Measurements from ENCODE around the gene TRIM62.
"Not testable (repeated sequence)": the region's sequence is repeated elsewhere in the genome, so short reads cannot be mapped to it uniquely, and the experiment has no call there.

Gene TRIM62

DNA sequence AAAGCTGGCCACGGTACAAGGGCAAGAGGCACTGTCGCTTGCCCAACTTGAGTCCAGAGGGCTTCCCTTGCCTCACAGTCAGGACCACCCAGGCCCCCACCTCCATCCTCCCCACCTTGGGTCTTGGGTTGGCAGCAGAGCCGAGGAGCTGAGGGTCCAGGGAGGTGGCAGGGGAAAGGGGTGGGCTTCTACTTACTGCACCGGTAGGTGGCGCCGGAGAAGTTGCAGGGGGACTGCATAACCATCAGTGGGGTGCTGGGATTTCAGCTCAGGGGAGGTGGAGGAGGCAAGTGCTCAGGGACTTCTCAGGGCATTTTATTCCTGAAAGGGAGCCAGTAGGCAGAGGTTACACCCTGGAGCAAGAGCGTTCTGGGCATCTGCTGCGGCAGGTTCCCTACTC, 44.0 kb downstream of the TRIM62 start:
- no peak for DNase-seq (ENCODE audit: low read depth in 2 of 2)

DNA sequence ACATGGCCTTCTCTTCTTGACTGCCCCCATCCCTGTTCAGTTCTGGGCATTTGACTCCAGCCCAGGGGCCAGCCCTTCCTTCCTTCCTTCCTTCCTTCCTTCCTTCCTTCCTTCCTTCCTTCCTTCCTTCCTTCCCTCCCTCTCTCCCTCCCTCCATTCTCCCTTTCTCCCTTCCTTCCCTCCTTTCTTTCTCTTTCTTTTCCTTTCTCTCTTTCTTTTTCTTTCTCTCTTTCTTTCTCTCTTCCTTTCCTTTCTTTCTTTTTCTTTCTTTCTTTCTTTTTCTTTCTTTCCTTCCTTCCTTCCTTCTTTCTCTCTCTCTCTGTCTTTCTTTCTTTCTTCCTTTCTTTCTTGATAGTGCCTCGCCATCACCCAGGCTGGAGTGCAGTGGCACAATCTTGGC, 45.8 kb downstream of the TRIM62 start:
- not testable (repeated sequence) for DNase-seq (ENCODE audit: low read depth in 2 of 2)

- no peak for DNase-seq (ENCODE audit: low read depth in 2 of 2)
These were observed 48.3 kb downstream of the TRIM62 start for GRCh38 chr1:33133478-33134105.

- DNase-seq (ENCODE audit: low read depth in 2 of 2), result no peak
These were observed 49.3 kb downstream of the TRIM62 start for GRCh38 chr1:33132549-33132948.

DNA sequence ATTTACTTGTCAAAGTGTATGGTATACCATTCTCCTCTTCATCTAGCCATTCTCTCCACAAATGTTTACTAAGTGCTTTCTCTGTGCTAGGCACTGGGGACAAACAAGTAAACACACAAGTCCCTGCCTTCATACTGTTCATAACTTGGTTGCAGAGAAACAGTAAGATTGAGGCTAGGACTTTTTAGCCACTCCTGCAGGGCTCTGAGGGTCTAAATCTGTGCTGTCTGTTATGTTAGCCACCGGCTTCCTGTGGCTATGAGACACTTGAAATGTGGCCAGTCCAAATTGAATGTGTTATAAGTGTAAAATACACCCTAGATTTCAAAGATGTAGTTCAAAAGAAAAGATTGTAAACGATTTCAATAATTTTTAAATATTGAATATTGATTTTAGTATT, 50.7 kb downstream of the TRIM62 start:
- no peak for DNase-seq (ENCODE audit: low read depth in 2 of 2)

- DNase-seq (ENCODE audit: low read depth in 2 of 2), result peak in 1 of 2 donors; percentile 27
These were observed 51.5 kb downstream of the TRIM62 start for GRCh38 chr1:33130297-33130696.

DNA sequence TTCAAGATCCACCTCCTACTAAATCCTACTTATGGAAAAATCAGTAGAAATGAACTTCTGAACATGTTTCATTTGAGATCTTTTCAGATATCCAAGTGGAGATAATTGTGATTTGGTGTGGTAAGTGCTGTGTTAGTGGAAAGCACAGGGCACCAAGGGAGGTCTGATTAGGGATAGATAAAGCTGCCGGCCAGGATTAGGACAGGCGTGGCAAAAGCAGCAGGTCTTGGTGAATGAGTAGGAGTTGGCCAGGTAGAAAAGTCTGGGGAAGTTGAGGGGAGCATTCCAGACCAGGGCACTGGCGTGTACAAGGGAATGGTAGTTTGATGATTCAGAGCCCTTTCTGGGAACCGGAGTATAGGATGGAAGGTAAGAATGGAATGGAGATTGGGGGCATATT, 53.1 kb downstream of the TRIM62 start:
- DNase-seq (ENCODE audit: low read depth in 2 of 2), result no peak

GRCh38 chr1:33127001-33127823, 54.6 kb downstream of the TRIM62 start:
- peak; percentile 98 to 99 for DNase-seq (ENCODE audit: low read depth in 2 of 2)

DNA sequence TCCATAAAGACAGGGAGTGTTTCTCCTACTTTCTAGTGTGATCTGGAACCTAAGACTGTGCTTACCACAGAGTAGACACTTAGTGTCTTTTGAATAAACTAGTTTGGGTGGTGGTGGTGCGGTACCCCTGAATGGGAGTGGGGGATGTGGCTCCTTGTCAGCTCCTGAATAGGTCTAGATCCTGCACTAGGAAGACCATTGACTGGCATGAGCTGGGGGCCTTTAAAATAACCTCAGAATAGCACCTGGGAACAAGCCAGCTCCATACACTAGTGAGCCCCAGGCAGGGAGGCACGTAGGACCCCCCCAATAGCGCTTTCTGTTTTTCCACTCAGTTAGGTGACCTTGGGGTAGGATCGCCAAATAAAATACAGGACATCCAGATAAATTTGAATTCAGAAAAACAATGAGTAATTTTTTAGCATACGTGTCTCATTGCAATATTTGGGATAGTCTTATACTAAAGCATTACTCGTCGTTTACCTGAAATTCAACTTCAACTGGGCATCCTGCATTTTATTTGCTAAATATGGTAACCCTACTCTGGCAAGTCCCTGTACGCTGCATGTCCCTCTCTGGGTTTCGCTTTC, 55.3 kb downstream of the TRIM62 start:
- no peak for DNase-seq (ENCODE audit: low read depth in 2 of 2)

DNA sequence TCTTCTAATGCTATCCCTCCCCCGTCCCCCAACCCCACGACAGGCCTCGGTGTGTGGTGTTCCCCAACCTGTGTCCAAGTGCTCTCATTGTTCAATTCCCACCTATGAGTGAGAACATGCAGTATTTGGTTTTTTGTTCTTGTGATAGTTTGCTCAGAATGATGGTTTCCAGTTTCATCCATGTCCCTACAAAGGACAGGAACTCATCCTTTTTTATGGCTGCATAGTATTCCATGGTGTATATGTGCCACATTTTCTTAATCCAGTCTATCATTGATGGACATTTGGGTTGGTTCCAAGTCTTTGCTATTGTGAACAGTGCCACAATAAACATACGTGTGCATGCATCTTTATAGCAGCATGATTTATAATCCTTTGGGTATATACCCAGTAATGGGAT, 57.2 kb downstream of the TRIM62 start:
- not testable (repeated sequence) for DNase-seq (ENCODE audit: low read depth in 2 of 2)

- no peak for DNase-seq (ENCODE audit: low read depth in 2 of 2)
These were observed 58.6 kb downstream of the TRIM62 start for GRCh38 chr1:33123266-33123665.

DNA sequence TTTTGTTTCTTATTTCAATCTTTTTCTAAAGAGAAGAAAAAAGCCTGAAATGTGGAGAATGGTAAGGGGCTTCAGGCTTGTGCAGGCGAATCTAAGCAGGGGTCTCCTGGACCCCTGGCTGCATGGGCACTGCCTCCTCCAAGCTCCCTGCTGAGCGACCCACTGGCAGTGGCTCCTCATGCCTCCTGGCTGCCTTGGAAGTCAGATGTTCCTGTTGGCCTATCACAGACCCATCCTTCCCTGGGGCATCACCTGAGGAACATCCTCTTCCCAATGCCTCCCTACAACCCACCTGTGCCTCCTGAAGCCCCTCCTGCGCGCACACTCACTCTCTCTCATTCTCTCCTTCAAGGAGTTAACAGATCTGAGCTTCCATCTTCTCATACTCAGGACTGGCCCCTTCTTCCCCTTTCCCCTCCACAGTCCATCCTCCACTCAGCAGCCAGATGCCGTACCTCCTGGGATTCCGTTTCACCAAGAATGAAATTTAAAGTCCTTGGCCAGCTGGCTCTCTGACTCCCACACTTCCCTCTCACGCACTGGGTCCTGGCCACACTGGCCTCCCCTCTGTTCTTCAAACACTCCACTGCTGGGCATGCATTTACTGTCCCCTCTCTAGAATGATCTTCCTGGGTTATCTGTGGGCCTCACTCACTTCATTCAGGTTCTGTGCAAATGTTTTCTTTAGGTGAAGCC, 59.2 kb downstream of the TRIM62 start:
- DNase-seq (ENCODE audit: low read depth in 2 of 2), result no peak

- DNase-seq (ENCODE audit: low read depth in 2 of 2), result no peak
These were observed 60.1 kb downstream of the TRIM62 start for GRCh38 chr1:33121728-33122127.

- DNase-seq (ENCODE audit: low read depth in 2 of 2), result no peak
These were observed 61.2 kb downstream of the TRIM62 start for GRCh38 chr1:33120436-33121231.

GRCh38 chr1:33119532-33120217, 62.2 kb downstream of the TRIM62 start:
- no peak for DNase-seq (ENCODE audit: low read depth in 2 of 2)

GRCh38 chr1:33119050-33119449, 62.8 kb downstream of the TRIM62 start:
- no peak for DNase-seq (ENCODE audit: low read depth in 2 of 2)

DNA sequence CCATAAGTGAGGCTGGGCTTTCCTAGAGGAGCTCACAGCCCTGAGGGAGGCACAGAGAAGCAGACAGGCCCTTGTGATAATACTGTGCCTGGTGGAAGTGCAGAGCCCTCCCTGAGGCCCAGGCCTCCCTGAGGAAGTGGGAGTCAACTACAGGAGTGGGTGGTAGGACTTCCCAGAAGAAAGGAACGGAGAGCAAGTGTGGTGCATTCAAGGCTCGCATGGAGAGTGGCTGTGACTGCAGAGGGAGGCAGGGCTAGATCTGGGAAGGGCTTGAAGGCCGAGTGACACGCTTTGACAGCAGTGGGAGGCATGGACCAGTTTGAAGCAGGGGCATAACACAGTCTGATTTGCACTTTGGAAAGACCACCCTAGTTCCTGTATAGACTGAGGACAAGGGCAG, 63.6 kb downstream of the TRIM62 start:
- no peak for DNase-seq (ENCODE audit: low read depth in 2 of 2)

DNA sequence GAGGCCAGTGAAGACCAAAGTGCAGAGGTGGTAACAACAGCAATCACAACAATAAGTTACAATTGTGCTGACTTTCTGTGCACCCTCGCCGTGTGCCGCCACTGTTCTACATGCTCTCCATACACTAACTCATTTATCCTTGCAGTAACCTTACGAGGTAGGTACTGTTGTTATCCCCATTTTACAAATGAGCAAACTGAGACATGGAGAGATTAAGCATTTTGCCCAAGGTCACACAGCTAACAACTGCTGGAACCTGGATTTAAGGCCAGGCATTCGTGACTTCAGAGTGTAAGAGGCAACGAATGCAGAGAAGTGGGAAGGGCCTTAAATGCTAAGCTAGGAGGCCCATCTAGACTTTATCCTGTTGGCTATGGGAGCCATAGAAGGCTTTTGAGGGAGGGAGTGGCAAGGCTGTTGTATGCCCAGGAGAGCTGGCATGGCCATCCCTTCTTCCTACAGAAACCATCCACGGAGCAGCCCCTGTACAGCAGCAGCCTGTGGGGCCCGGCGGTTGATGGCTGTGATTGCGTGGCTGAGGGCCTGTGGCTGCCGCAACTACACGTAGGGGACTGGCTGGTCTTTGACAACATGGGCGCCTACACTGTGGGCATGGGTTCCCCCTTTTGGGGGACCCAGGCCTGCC, 64.3 kb downstream of the TRIM62 start:
- no peak for DNase-seq (ENCODE audit: low read depth in 2 of 2)

DNA sequence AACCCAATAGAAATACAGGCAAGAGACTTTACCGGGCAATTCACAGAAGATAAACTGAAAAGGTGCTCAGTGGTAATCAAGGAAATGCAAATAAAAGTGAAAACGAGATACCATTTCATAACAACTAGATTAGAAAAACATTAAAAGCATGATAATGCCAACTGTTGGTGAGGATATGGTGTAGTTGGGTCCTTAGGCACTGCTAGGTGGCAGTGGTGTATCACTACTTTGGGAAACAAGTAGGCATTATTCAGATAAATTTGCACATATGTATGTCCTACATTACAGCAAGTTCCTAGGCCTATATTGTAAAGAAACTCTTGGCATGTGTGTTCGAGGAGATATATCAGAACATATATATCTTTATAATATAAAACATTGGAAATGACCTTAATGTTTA, 69.9 kb downstream of the TRIM62 start:
- DNase-seq (ENCODE audit: low read depth in 2 of 2), result no peak

GRCh38 chr1:33110477-33110876, 71.4 kb downstream of the TRIM62 start:
- DNase-seq (ENCODE audit: low read depth in 2 of 2), result no peak

DNA sequence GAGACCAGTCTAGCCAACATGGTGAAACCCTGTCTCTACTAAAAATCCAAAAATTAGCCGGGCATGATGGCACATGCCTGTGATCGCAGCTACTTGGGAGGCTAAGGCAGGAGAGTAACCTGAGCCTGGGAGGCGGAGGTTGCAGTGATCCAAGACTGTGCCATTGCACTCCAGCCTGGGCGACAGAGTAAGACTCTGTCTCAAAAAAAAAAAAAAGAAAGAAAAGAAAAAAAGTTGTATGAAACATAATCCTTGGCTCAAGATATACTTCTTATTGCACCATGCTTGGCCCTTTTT, 81.8 kb downstream of the TRIM62 start:
- DNase-seq (ENCODE audit: low read depth in 2 of 2), result not testable (repeated sequence)

All from stimulated activated CD4-positive, alpha-beta T cell treated with anti-CD3 and anti-CD28 coated beads, Interleukin-4, amount 100 ng/mL, for 48 hours (primary cell).